Nephron progenitor cell (in vitro differentiated cells): Measurements from ENCODE around the gene PRKAG2.
A peak's percentile ranks its signal among the peaks of the same experiment; 100 is the strongest.

ENCODE experiments used
- DNase-seq: peaks from one replicate; pipeline ENCODE4 v3.0.0; 2021
- H3K27ac Mint-ChIP-seq: 2 replicates; pipeline ENCODE4 v1.8.0; 2021; ENCODE audit warnings: mild to moderate bottlenecking, moderate library complexity, mixed read lengths
- H3K27me3 Mint-ChIP-seq: 2 replicates; pipeline ENCODE4 v1.8.0; 2021; ENCODE audit warnings: mild to moderate bottlenecking, low read depth, mixed read lengths; ENCODE audit not compliant: poor library complexity
- H3K36me3 Mint-ChIP-seq: 2 replicates; pipeline ENCODE4 v1.8.0; 2021; ENCODE audit warnings: low read depth, mixed read lengths
- H3K4me1 Mint-ChIP-seq: 2 replicates; pipeline ENCODE4 v1.8.0; 2021; ENCODE audit warnings: mixed read lengths
- H3K4me3 Mint-ChIP-seq: 2 replicates; pipeline ENCODE4 v1.8.0; 2021; ENCODE audit warnings: mild to moderate bottlenecking, moderate library complexity, mixed read lengths
- H3K9me3 Mint-ChIP-seq: 2 replicates; pipeline ENCODE4 v1.8.0; 2021; ENCODE audit warnings: mild to moderate bottlenecking, moderate library complexity, mixed read lengths
- TF ChIP-seq, protein P1 (sequence below): fragments of 200-600 bp; sonication (generic); IDR thresholded peaks from 2 replicates; pipeline ENCODE4 v1.5.0; 2021; ENCODE audit warnings: antibody characterized with exemption

PRKAG2 gene

GRCh38 chr7:151572136-151572535 lies 304.8 kb downstream of the PRKAG2 start:
- DNase-seq: no peak
- Mint-ChIP-seq H3K27ac (no peak overlapping the region), H3K9me3 (no peaks in the 10 kb centered on the region), H3K27me3 (peaks cover 3% of the 10 kb centered on the region), H3K4me1 (peaks cover 29% of the 10 kb centered on the region), H3K4me3 (no peak overlapping the region), H3K36me3 (peaks cover 11% of the 10 kb centered on the region)
- TF ChIP-seq, protein P1, sequence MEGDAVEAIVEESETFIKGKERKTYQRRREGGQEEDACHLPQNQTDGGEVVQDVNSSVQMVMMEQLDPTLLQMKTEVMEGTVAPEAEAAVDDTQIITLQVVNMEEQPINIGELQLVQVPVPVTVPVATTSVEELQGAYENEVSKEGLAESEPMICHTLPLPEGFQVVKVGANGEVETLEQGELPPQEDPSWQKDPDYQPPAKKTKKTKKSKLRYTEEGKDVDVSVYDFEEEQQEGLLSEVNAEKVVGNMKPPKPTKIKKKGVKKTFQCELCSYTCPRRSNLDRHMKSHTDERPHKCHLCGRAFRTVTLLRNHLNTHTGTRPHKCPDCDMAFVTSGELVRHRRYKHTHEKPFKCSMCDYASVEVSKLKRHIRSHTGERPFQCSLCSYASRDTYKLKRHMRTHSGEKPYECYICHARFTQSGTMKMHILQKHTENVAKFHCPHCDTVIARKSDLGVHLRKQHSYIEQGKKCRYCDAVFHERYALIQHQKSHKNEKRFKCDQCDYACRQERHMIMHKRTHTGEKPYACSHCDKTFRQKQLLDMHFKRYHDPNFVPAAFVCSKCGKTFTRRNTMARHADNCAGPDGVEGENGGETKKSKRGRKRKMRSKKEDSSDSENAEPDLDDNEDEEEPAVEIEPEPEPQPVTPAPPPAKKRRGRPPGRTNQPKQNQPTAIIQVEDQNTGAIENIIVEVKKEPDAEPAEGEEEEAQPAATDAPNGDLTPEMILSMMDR: no peak

DNA sequence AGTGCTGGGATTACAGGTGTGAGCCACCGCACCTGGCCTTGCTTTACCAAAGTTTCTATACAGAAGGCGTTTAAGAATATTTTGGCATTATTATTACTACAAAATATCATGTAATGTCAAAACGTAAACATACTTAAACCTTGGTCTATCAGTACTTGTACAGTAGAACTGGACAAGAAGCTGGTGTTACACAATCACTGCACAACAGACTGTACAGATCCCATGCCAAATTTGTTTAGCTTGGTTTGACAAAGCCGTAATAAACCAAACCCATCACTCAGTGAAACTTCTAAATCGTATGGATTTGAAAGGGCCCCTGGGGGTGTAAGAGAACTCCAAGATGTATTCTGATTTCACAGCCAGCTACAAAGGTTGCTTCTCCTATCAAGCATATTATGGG lies 305.4 kb downstream of the PRKAG2 start:
- TF ChIP-seq, protein P1: no peak
- Mint-ChIP-seq H3K9me3 (no peaks in the 10 kb centered on the region), H3K4me1 (peaks cover 34% of the 10 kb centered on the region), H3K27ac (no peak overlapping the region), H3K27me3 (peaks cover 3% of the 10 kb centered on the region), H3K4me3 (no peak overlapping the region), H3K36me3 (peaks cover 11% of the 10 kb centered on the region)
- DNase-seq: no peak

DNA sequence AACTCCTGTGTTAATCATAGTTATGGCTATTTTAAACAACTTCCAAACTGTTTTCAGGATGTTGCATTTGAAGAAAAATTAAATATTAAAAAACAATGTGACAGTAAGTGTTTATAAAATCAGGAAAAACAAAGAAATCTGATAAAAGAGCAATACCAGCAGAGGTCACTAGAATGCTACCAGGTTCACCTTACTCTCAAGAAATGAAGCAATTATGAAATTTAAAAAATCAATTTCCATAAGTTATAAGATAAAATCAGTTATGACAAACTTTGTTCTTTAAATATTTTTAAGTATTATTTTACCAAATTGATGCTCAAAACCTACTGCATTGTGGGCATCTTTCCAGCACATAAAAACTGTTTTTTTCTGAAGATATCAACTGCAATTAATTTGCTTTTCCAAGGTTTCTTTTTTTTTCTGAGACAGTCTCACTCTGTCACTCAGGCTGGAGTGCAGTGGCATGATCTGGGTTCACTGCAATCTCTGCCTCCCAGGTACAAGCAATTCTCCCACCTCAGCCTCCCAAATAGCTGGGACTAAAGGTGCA lies 306.5 kb downstream of the PRKAG2 start:
- no peaks in the 10 kb centered on the region for H3K9me3 Mint-ChIP-seq
- DNase-seq: no peak
- peaks cover 5% of the 10 kb centered on the region for H3K36me3 Mint-ChIP-seq
- H3K27me3 Mint-ChIP-seq: peaks cover 5% of the 10 kb centered on the region
- no peak overlapping the region for H3K4me3 Mint-ChIP-seq
- no peak overlapping the region for H3K27ac Mint-ChIP-seq
- H3K4me1 Mint-ChIP-seq: peaks cover 34% of the 10 kb centered on the region
- TF ChIP-seq, protein P1: no peak

DNA sequence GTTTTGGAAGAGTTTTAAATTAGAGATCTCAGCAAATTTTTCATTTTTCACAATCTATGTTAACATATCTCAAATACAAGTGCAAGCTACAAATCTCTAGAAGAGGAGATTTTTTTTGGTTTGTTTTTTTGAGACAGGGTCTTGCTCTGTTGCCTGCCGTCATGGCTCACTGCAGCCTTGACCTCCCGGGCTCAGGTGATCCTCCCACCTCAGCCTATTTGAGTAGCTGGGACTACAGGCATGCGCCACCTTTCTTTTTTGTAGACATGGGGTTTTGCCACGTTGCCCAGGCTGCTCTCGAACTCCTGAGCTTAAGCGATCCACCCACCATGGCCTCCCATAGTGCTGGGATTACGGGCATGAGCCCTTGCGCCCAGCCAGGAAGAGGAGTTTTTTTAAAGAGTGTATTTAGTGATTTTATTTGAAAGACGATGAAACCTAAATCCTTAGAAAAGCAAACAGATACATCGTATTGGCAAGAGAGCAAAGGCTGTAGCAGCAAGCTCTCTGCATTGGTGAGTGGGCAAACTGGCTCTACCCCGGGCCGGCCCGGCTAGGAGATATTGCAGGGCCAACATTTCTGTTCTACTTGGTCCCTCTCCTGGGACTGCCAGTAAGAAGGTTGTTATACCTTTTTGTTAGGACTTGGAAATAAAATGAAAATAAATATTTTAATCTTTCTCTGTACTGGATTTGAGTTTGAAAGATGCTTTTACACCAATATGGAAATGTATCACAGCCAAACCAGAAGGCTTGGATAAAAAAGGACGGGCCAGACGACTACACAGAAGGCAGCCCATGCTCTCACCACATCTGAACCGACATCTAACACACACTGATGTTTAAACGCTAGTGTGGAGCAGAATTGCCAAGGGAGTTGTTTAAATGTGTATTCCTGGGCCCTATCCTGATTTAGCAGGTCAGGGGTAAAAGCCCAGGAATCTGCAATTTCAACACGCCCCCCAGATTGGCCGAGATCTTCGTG lies 307.7 kb downstream of the PRKAG2 start:
- H3K4me1 Mint-ChIP-seq: peaks cover 34% of the 10 kb centered on the region
- H3K27me3 Mint-ChIP-seq: peaks cover 6% of the 10 kb centered on the region
- no peaks in the 10 kb centered on the region for H3K9me3 Mint-ChIP-seq
- peaks cover 8% of the 10 kb centered on the region for H3K36me3 Mint-ChIP-seq
- H3K4me3 Mint-ChIP-seq: peak overlapping the region; percentile 10
- peak overlapping the region; percentile 85 for H3K27ac Mint-ChIP-seq
- TF ChIP-seq, protein P1: no peak
- peak; percentile 42 for DNase-seq

GRCh38 chr7:151566897-151567320 lies 310.0 kb downstream of the PRKAG2 start:
- peaks cover 26% of the 10 kb centered on the region for H3K36me3 Mint-ChIP-seq
- H3K27me3 Mint-ChIP-seq: peaks cover 6% of the 10 kb centered on the region
- no peak overlapping the region for H3K4me3 Mint-ChIP-seq
- peaks cover 34% of the 10 kb centered on the region for H3K4me1 Mint-ChIP-seq
- TF ChIP-seq, protein P1: no peak
- no peak for DNase-seq
- H3K9me3 Mint-ChIP-seq: no peaks in the 10 kb centered on the region
- H3K27ac Mint-ChIP-seq: no peak overlapping the region
